ENCODE data around the gene SCAF1.
"Not testable (repeated sequence)": the region's sequence is repeated elsewhere in the genome, so short reads cannot be mapped to it uniquely, and the experiment has no call there.

SCAF1 gene

DNA sequence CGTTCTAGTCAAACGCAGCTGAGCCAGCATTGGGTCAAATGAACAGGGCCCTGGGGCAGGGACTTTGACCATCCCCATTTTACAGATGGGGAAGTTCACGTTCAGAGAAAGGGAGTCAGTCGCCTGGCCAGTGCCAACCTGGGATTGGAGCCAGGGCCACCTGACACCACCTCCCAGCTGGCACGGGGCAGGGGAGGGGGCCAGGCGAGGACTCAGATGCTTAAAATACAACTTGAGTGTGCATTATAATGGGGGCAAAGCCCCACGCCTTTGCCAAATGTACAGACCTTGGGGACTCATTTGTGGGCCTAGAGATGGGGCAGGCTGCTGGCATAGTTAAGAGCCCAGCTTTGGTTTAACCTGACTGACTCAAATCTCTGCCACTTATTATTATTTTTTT is 36.4 kb upstream of the SCAF1 start:
- Mint-ChIP-seq H3K27ac (no peak overlapping the region), H3K27me3 (no peaks in the 10 kb centered on the region), H3K4me1 (peaks cover 8% of the 10 kb centered on the region), H3K9me3 (no peaks in the 10 kb centered on the region), H3K4me3 (no peak overlapping the region)
- ATAC-seq (no peak), DNase-seq (no peak)

DNA sequence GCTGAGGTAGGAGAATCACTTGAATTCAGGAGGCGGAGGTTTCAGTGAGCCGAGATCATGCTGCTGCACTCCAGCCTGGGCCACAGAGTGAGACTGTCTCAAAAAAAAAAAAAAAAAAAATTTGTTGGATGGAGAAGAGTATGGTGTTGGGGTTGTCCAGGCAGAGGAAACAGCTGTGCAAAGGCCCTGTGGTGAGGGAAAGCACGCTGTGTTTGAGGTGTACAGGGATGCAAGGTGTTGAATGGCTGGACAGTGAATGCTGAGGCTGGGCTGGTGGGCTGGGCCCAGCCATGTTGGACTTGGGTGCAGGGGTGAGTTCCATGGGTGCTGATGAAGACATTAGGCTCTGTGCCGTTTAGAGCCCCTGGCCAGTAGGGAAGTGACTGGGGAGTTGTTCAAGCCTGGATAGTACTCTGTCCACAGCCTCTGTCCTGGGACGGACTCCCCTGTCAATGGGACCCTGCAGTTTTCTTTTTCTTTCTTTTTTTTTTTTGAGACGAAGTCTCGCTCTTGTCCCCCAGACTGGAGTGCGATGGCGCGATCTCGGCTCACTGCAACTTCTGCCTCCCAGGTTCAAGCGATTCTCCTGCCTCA is 32.4 kb upstream of the SCAF1 start:
- DNase-seq (no peak), ATAC-seq (no peak)
- no peaks in the 10 kb centered on the region for H3K9me3 Mint-ChIP-seq
- H3K27ac Mint-ChIP-seq: peak overlapping the region in 1 of 2 donors; percentile 77
- no peaks in the 10 kb centered on the region for H3K27me3 Mint-ChIP-seq
- no peak overlapping the region for H3K4me3 Mint-ChIP-seq
- peaks cover 21% of the 10 kb centered on the region for H3K4me1 Mint-ChIP-seq

- H3K27ac Mint-ChIP-seq: no peak overlapping the region
- no peak for ATAC-seq
Measured at GRCh38 chr19:49613374-49613773, 28.6 kb upstream of the SCAF1 start.

DNA sequence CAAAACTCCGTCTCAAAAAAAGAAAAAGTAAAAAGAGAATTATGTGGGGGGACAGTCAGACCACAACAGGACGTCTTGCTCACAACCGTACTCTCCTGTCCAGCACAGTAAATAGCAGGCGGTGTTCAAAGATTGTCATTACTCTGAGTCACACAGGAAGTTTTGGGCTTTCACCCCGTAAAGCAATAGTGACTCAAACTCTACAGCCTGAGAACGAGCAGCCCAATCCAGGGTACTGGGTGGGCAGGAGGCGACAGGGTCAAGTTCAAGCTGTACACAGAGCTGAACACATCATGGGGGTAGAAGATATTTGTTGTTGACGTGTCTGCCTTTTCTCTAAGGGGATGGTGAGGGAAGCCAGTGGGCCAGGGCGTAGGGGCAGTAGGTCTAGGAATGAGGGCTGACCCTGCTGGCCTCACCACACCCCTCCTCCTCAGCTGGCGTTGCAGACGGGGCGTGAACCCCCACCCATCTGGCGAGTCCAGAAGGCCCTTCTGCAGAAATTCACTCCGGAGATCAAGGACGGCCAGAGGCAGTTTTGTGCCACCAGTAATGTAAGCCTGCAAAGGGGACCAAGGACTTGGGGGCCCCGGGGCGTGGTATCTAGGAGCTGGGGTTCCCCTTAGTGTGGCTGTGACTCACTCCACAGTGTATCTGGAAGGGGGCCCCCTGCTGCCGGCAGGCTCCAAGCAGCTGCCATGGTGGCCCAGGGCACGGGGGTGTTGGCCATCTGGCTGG is 27.7 kb upstream of the SCAF1 start:
- ATAC-seq: peak; percentile 89
- DNase-seq: peak; percentile 36 to 49
- H3K27ac Mint-ChIP-seq: peak overlapping the region; percentile 83 to 89
- peak overlapping the region; percentile 33 to 54 for H3K4me3 Mint-ChIP-seq
- no peaks in the 10 kb centered on the region for H3K9me3 Mint-ChIP-seq
- H3K4me1 Mint-ChIP-seq: peaks cover 30% of the 10 kb centered on the region
- no peaks in the 10 kb centered on the region for H3K27me3 Mint-ChIP-seq

More at GRCh38 chr19:49613374-49613773, 28.6 kb upstream of the SCAF1 start:
- no peak overlapping the region for H3K4me3 Mint-ChIP-seq
- no peaks in the 10 kb centered on the region for H3K27me3 Mint-ChIP-seq
- H3K9me3 Mint-ChIP-seq: no peaks in the 10 kb centered on the region
- H3K4me1 Mint-ChIP-seq: peaks cover 30% of the 10 kb centered on the region
- no peak for DNase-seq

GRCh38 chr19:49615861-49616260 is 26.1 kb upstream of the SCAF1 start:
- Mint-ChIP-seq H3K9me3 (no peaks in the 10 kb centered on the region), H3K4me1 (peaks cover 30% of the 10 kb centered on the region), H3K27me3 (no peaks in the 10 kb centered on the region), H3K4me3 (peak overlapping the region in 1 of 2 donors; percentile 31), H3K27ac (no peak overlapping the region)
- no peak for ATAC-seq
- DNase-seq: no peak

GRCh38 chr19:49616532-49616931 is 25.5 kb upstream of the SCAF1 start:
- ATAC-seq: no peak

DNA sequence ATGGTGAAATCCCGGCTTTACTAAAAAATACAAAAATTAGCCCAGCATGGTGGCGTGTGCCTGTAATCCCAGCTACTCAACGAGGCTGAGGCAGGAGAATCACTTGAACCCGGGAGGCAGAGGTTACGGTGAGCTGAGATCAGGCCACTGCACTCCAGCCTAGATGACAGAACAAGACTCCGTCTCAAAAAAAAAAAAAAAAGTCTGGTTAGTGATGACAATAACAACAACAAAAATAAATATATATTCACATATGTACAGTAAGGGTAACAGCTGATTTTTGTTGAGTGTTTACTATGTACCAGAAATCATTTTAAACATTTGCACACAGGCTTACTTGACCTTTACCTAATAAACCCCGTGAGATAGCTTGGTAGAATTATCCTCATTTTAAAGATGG is 25.1 kb upstream of the SCAF1 start:
- Mint-ChIP-seq H3K9me3 (no peaks in the 10 kb centered on the region), H3K4me3 (no peak overlapping the region), H3K27me3 (no peaks in the 10 kb centered on the region), H3K4me1 (peaks cover 29% of the 10 kb centered on the region), H3K27ac (no peak overlapping the region)
- no peak for DNase-seq
- ATAC-seq: no peak

More at GRCh38 chr19:49616532-49616931, 25.5 kb upstream of the SCAF1 start:
- Mint-ChIP-seq H3K4me1 (peaks cover 30% of the 10 kb centered on the region), H3K9me3 (no peaks in the 10 kb centered on the region), H3K27ac (no peak overlapping the region), H3K27me3 (no peaks in the 10 kb centered on the region), H3K4me3 (no peak overlapping the region)
- no peak for DNase-seq

DNA sequence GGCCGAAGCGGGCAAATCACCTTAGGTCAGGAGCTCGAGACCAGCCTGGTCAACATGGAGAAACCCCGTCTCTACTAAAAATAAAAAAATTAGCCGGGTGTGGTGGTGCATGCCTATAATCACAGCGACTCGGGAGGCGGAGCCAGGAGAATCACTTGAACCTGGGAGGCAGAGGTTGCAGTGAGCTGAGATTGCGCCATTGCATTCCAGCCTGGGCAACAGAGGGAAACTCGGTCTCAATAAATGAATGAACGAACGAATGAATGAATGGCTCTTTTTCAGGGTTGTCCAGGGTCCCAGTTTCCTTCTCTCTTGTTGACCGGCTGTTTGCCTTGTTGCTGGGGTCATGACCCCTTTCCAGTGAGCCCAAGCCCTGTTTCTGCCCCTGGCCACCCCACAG is 24.1 kb upstream of the SCAF1 start:
- DNase-seq, H3K4me3 Mint-ChIP-seq, H3K27me3 Mint-ChIP-seq, H3K9me3 Mint-ChIP-seq, ATAC-seq: not testable (repeated sequence)
- H3K27ac Mint-ChIP-seq: peak overlapping the region in 1 of 2 donors; percentile 34
- peaks cover 23% of the 10 kb centered on the region for H3K4me1 Mint-ChIP-seq

GRCh38 chr19:49624967-49625910 is 16.8 kb upstream of the SCAF1 start:
- no peaks in the 10 kb centered on the region for H3K27me3 Mint-ChIP-seq
- H3K27ac Mint-ChIP-seq: peak overlapping the region in 1 of 2 donors; percentile 57
- H3K4me3 Mint-ChIP-seq: no peak overlapping the region
- ATAC-seq (peak; percentile 44), DNase-seq (no peak)
- no peaks in the 10 kb centered on the region for H3K9me3 Mint-ChIP-seq
- no peaks in the 10 kb centered on the region for H3K4me1 Mint-ChIP-seq

- H3K27ac Mint-ChIP-seq: no peak overlapping the region
- H3K4me1 Mint-ChIP-seq: no peaks in the 10 kb centered on the region
- no peaks in the 10 kb centered on the region for H3K27me3 Mint-ChIP-seq
- ATAC-seq (no peak), DNase-seq (no peak)
- no peaks in the 10 kb centered on the region for H3K9me3 Mint-ChIP-seq
- H3K4me3 Mint-ChIP-seq: no peak overlapping the region
Measured at GRCh38 chr19:49626226-49626625, 15.8 kb upstream of the SCAF1 start.

DNA sequence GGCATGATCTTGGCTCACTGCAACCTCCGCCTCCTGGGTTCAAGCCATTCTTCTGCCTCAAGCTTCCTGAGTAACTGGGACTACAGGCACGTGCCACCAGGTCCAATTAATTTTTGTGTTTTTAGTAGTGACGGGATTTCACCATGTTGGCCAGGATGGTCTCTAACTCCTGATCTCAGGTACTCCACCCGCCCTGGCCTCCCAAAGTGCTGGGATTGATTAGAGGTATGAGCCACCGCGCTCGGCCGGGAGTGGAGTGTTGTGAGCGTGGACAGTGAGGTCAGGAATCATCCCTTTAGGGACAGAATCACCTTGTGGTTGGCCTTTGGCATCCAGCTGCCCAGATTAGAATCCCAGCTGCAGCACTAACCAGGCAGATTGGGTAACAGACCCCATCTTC is 12.3 kb upstream of the SCAF1 start:
- Mint-ChIP-seq H3K27me3 (no peaks in the 10 kb centered on the region), H3K27ac (no peak overlapping the region), H3K4me1 (no peaks in the 10 kb centered on the region), H3K4me3 (no peak overlapping the region), H3K9me3 (no peaks in the 10 kb centered on the region)
- DNase-seq: no peak
- ATAC-seq: no peak

GRCh38 chr19:49631014-49631588 is 10.9 kb upstream of the SCAF1 start:
- ATAC-seq (no peak), DNase-seq (no peak)
- Mint-ChIP-seq H3K4me1 (no peaks in the 10 kb centered on the region), H3K27me3 (no peaks in the 10 kb centered on the region), H3K9me3 (no peaks in the 10 kb centered on the region), H3K4me3 (no peak overlapping the region), H3K27ac (peak overlapping the region in 1 of 2 donors; percentile 90)

- H3K27ac Mint-ChIP-seq: no peak overlapping the region
- H3K9me3 Mint-ChIP-seq: no peaks in the 10 kb centered on the region
Measured at GRCh38 chr19:49631610-49632192, 10.3 kb upstream of the SCAF1 start.

DNA sequence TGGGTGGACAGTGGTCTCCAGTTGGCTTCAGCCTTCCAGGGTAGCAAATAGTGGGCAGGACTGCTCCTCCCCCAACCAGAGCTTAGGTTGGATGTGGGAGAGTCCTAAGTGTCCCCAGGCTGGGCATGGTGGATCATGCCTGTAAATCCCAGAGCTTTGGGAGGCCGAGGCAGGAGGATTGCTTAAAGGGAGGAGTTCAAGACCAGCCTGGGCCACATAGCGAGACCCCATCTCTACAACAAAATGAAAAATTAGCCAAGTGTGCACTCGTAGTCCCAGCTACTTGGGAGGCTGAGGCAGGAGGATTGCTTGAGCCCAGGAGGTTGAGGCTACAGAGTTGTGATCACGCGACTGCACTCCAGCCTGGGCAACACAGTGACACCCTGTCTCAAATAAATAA is 9.4 kb upstream of the SCAF1 start:
- H3K4me3 Mint-ChIP-seq: no peak overlapping the region
- ATAC-seq: no peak
- peaks cover 3% of the 10 kb centered on the region for H3K4me1 Mint-ChIP-seq
- no peak overlapping the region for H3K27ac Mint-ChIP-seq
- no peaks in the 10 kb centered on the region for H3K9me3 Mint-ChIP-seq
- DNase-seq: no peak
- H3K27me3 Mint-ChIP-seq: no peaks in the 10 kb centered on the region

More at GRCh38 chr19:49631610-49632192, 10.3 kb upstream of the SCAF1 start:
- no peak for ATAC-seq
- no peak for DNase-seq
- Mint-ChIP-seq H3K4me1 (no peaks in the 10 kb centered on the region), H3K27me3 (no peaks in the 10 kb centered on the region), H3K4me3 (no peak overlapping the region)

DNA sequence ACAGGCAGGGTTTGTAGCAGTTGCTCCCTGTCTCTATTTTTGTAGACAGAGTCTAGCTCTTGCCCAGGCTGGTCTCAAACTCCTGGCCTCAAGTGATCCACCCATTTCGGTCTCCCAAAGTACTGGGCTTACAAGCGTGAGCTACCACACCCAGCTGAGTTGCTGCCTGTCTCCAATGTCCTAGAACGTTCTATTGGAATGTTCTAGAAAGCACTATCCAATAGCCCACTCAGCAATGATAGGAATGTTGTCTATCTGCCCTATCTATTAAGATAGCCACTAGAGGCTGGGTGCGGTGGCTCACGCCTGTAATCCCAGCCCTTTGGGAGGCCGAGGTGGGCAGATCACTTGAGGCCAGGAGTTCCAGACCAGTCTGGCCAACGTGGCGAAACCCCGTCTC is 8.7 kb upstream of the SCAF1 start:
- not testable (repeated sequence) for H3K27me3 Mint-ChIP-seq, H3K9me3 Mint-ChIP-seq, H3K27ac Mint-ChIP-seq, H3K4me1 Mint-ChIP-seq, ATAC-seq, DNase-seq, H3K4me3 Mint-ChIP-seq

Data from stimulated activated naive CD8-positive, alpha-beta T cell treated with anti-CD3 and anti-CD28 coated beads, Interleukin-15, amount 100 ng/mL, for 72 hours (primary cell).